ENCODE measurements around the gene SLC25A21.

DNA sequence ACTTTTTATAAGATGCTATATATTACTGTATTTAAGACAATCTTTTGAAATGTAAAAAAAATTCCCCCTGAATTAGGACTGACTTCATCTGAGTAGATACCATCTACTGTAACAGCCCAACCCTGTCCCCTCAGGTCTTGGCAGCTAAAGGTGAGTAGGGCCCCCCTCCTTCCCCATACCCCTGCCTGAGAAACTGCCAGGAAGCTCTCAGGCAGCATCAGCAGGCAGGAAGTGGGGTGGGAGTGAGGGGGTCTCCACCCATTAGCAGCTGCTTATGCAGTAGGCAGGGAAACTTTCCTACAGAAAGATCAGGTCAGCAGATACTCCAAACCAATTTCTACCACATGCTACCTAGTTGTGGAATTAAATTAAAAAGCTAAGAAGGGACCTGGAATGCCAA lies 448.2 kb downstream of the SLC25A21 start:
- TF ChIP-seq, protein P1, sequence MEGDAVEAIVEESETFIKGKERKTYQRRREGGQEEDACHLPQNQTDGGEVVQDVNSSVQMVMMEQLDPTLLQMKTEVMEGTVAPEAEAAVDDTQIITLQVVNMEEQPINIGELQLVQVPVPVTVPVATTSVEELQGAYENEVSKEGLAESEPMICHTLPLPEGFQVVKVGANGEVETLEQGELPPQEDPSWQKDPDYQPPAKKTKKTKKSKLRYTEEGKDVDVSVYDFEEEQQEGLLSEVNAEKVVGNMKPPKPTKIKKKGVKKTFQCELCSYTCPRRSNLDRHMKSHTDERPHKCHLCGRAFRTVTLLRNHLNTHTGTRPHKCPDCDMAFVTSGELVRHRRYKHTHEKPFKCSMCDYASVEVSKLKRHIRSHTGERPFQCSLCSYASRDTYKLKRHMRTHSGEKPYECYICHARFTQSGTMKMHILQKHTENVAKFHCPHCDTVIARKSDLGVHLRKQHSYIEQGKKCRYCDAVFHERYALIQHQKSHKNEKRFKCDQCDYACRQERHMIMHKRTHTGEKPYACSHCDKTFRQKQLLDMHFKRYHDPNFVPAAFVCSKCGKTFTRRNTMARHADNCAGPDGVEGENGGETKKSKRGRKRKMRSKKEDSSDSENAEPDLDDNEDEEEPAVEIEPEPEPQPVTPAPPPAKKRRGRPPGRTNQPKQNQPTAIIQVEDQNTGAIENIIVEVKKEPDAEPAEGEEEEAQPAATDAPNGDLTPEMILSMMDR (IDR thresholded peaks at IDR 0.05) = no peak
- no peak for TF ChIP-seq EP300 (IDR thresholded peaks at IDR 0.05)

Measured in ovary (tissue), 3 donors.